Dermis blood vessel endothelial cell (primary cell): ENCODE results near the gene HBG2. TPM values are rescaled to one million over a fixed set of nuclear protein-coding genes. Genes with fewer than 3 reads are reported as not detected.
"Not testable (repeated sequence)": the region's sequence is repeated elsewhere in the genome, so short reads cannot be mapped to it uniquely, and the experiment has no call there.

Experiments used
- DNase-seq: peaks from one replicate; pipeline ENCODE4 v3.0.0; 2010
- total RNA-seq: library from RNA; depleted of rRNA; stranded (reverse); fragments of >200 nt; gene quantifications from 2 replicates; pipeline ENCODE4 v1.2.3, GENCODE V29; 2014

HBG2 gene
- total RNA-seq, 1 donor from 2014 or later: not detected

GRCh38 chr11:5248498-5248897, 6.1 kb downstream of the HBG2 start:
- DNase-seq: not testable (repeated sequence)

GRCh38 chr11:5247472-5248192, 6.9 kb downstream of the HBG2 start:
- no peak for DNase-seq

GRCh38 chr11:5246772-5247471, 7.7 kb downstream of the HBG2 start:
- no peak for DNase-seq

- DNase-seq: no peak
Measured at GRCh38 chr11:5245155-5245554, 9.4 kb downstream of the HBG2 start.

GRCh38 chr11:5243816-5244180, 10.8 kb downstream of the HBG2 start:
- no peak for DNase-seq

GRCh38 chr11:5242933-5243815, 11.4 kb downstream of the HBG2 start:
- no peak for DNase-seq

- DNase-seq: no peak
Measured at GRCh38 chr11:5242208-5242607, 12.4 kb downstream of the HBG2 start.

- DNase-seq: no peak
Measured at GRCh38 chr11:5241458-5241857, 13.1 kb downstream of the HBG2 start.

GRCh38 chr11:5240458-5240857, 14.1 kb downstream of the HBG2 start:
- DNase-seq: no peak

GRCh38 chr11:5240056-5240455, 14.5 kb downstream of the HBG2 start:
- DNase-seq: no peak

GRCh38 chr11:5239046-5239445, 15.5 kb downstream of the HBG2 start:
- no peak for DNase-seq

- no peak for DNase-seq
Measured at GRCh38 chr11:5238486-5238885, 16.1 kb downstream of the HBG2 start.

GRCh38 chr11:5237420-5237819, 17.2 kb downstream of the HBG2 start:
- no peak for DNase-seq

GRCh38 chr11:5235364-5236095, 19.1 kb downstream of the HBG2 start:
- no peak for DNase-seq

GRCh38 chr11:5234381-5234834, 20.2 kb downstream of the HBG2 start, which contains the start of gene HBD:
TSS of gene HBD (minus strand) at chr11:5234483. CDS start at chr11:5234433, 50 bp downstream.
- no peak for DNase-seq

GRCh38 chr11:5233307-5233706, 21.3 kb downstream of the HBG2 start:
- no peak for DNase-seq

- no peak for DNase-seq
Measured at GRCh38 chr11:5232821-5233220, 21.8 kb downstream of the HBG2 start.

- no peak for DNase-seq
Measured at GRCh38 chr11:5232176-5232575, 22.4 kb downstream of the HBG2 start.

- DNase-seq: no peak
Measured at GRCh38 chr11:5231111-5231510, 23.5 kb downstream of the HBG2 start.

- DNase-seq: no peak
Measured at GRCh38 chr11:5230266-5230665, 24.3 kb downstream of the HBG2 start.

GRCh38 chr11:5229796-5230195, 24.8 kb downstream of the HBG2 start:
- no peak for DNase-seq

GRCh38 chr11:5229356-5229755, 25.2 kb downstream of the HBG2 start:
- DNase-seq: no peak

- no peak for DNase-seq
Measured at GRCh38 chr11:5228124-5228523, 26.5 kb downstream of the HBG2 start.
